Activated T-helper 17 cell treated with anti-CD3 and anti-CD28 coated beads, Interleukin-2, amount 50 U/mL, for 72 hours (primary cell): ENCODE data around the gene ST6GAL1. TPM values are rescaled to one million over a fixed set of nuclear protein-coding genes. Genes with fewer than 3 reads are reported as not detected.
"Not testable (repeated sequence)": the region's sequence is repeated elsewhere in the genome, so short reads cannot be mapped to it uniquely, and the experiment has no call there.

Experiments used
- ATAC-seq: fragments of 150-1000 bp; cut with Tn5 transposase; replicated peaks from 2 replicates; pipeline ENCODE4 v1.10.0; 2021; ENCODE audit warnings: mild to moderate bottlenecking, moderate library complexity
- H3K27ac Mint-ChIP-seq: one replicate; pipeline ENCODE4 v1.8.0; 2022; ENCODE audit warnings: mixed read lengths
- H3K27me3 Mint-ChIP-seq: one replicate; pipeline ENCODE4 v1.8.0; 2022; ENCODE audit warnings: mixed read lengths
- H3K36me3 Mint-ChIP-seq: one replicate; pipeline ENCODE4 v1.8.0; 2022; ENCODE audit warnings: low read depth, mild to moderate bottlenecking, mixed read lengths
- H3K4me1 Mint-ChIP-seq: one replicate; pipeline ENCODE4 v1.8.0; 2022; ENCODE audit warnings: mixed read lengths
- H3K4me3 Mint-ChIP-seq: one replicate; pipeline ENCODE4 v1.8.0; 2022; ENCODE audit warnings: mild to moderate bottlenecking, mixed read lengths
- H3K9me3 Mint-ChIP-seq: one replicate; pipeline ENCODE4 v1.8.0; 2022; ENCODE audit warnings: mixed read lengths
- total RNA-seq, 2 donors: library from RNA; stranded (reverse); gene quantifications; one replicate each; pipeline ENCODE4 v1.2.3, GENCODE V29; 2022

The ST6GAL1 gene
- total RNA-seq, 2 donors from 2014 or later: 68.0 to 77.4 TPM

GRCh38 chr3:186901135-186901734 is 29.1 kb upstream of the ST6GAL1 start:
- Mint-ChIP-seq H3K36me3 (no peaks in the 10 kb centered on the region), H3K27me3 (no peaks in the 10 kb centered on the region), H3K4me1 (peaks cover 15% of the 10 kb centered on the region), H3K9me3 (peaks cover 19% of the 10 kb centered on the region), H3K4me3 (no peak overlapping the region), H3K27ac (no peak overlapping the region)
- peak; percentile 31 for ATAC-seq

- no peaks in the 10 kb centered on the region for H3K27me3 Mint-ChIP-seq
- no peak overlapping the region for H3K4me3 Mint-ChIP-seq
- no peak for ATAC-seq
- no peaks in the 10 kb centered on the region for H3K36me3 Mint-ChIP-seq
- H3K9me3 Mint-ChIP-seq: peaks cover 28% of the 10 kb centered on the region
- no peak overlapping the region for H3K27ac Mint-ChIP-seq
- peaks cover 19% of the 10 kb centered on the region for H3K4me1 Mint-ChIP-seq
Measured at GRCh38 chr3:186902154-186902553, 28.2 kb upstream of the ST6GAL1 start.

- no peak for ATAC-seq
- H3K27ac Mint-ChIP-seq: no peak overlapping the region
- H3K27me3 Mint-ChIP-seq: no peaks in the 10 kb centered on the region
- H3K4me1 Mint-ChIP-seq: peaks cover 19% of the 10 kb centered on the region
- H3K36me3 Mint-ChIP-seq: no peaks in the 10 kb centered on the region
- peaks cover 31% of the 10 kb centered on the region for H3K9me3 Mint-ChIP-seq
- no peak overlapping the region for H3K4me3 Mint-ChIP-seq
Measured at GRCh38 chr3:186902713-186903112, 27.6 kb upstream of the ST6GAL1 start.

- not testable (repeated sequence) for H3K4me3 Mint-ChIP-seq, ATAC-seq, H3K27me3 Mint-ChIP-seq, H3K36me3 Mint-ChIP-seq, H3K27ac Mint-ChIP-seq
- Mint-ChIP-seq H3K9me3 (peaks cover 38% of the 10 kb centered on the region), H3K4me1 (peaks cover 19% of the 10 kb centered on the region)
Measured at GRCh38 chr3:186903676-186904075, 26.6 kb upstream of the ST6GAL1 start.

- peaks cover 38% of the 10 kb centered on the region for H3K9me3 Mint-ChIP-seq
- not testable (repeated sequence) for H3K27me3 Mint-ChIP-seq, H3K4me1 Mint-ChIP-seq, ATAC-seq, H3K4me3 Mint-ChIP-seq, H3K36me3 Mint-ChIP-seq, H3K27ac Mint-ChIP-seq
Measured at GRCh38 chr3:186907075-186907474, 23.3 kb upstream of the ST6GAL1 start.

GRCh38 chr3:186909078-186909853 is 21.1 kb upstream of the ST6GAL1 start:
- H3K27ac Mint-ChIP-seq: peak overlapping the region; percentile 86
- peaks cover 38% of the 10 kb centered on the region for H3K9me3 Mint-ChIP-seq
- peak overlapping the region; percentile 73 for H3K4me3 Mint-ChIP-seq
- H3K4me1 Mint-ChIP-seq: peaks cover 4% of the 10 kb centered on the region
- H3K36me3 Mint-ChIP-seq: no peaks in the 10 kb centered on the region
- no peaks in the 10 kb centered on the region for H3K27me3 Mint-ChIP-seq
- ATAC-seq: peak; percentile 94

GRCh38 chr3:186915806-186916796 is 14.2 kb upstream of the ST6GAL1 start:
- Mint-ChIP-seq H3K4me3 (no peak overlapping the region), H3K27me3 (no peaks in the 10 kb centered on the region), H3K4me1 (peaks cover 14% of the 10 kb centered on the region), H3K36me3 (no peaks in the 10 kb centered on the region), H3K9me3 (peaks cover 6% of the 10 kb centered on the region), H3K27ac (no peak overlapping the region)
- no peak for ATAC-seq

- peaks cover 14% of the 10 kb centered on the region for H3K4me1 Mint-ChIP-seq
- H3K9me3 Mint-ChIP-seq: peaks cover 4% of the 10 kb centered on the region
- H3K4me3 Mint-ChIP-seq: no peak overlapping the region
- no peaks in the 10 kb centered on the region for H3K36me3 Mint-ChIP-seq
- no peaks in the 10 kb centered on the region for H3K27me3 Mint-ChIP-seq
- H3K27ac Mint-ChIP-seq: peak overlapping the region; percentile 42
- ATAC-seq: no peak
Measured at GRCh38 chr3:186917512-186918312, 12.6 kb upstream of the ST6GAL1 start.

- H3K27ac Mint-ChIP-seq: no peak overlapping the region
- ATAC-seq: no peak
- H3K4me3 Mint-ChIP-seq: no peak overlapping the region
- H3K9me3 Mint-ChIP-seq: no peaks in the 10 kb centered on the region
- H3K4me1 Mint-ChIP-seq: peaks cover 12% of the 10 kb centered on the region
- H3K27me3 Mint-ChIP-seq: no peaks in the 10 kb centered on the region
- no peaks in the 10 kb centered on the region for H3K36me3 Mint-ChIP-seq
Measured at GRCh38 chr3:186920301-186920700, 10.0 kb upstream of the ST6GAL1 start.

- Mint-ChIP-seq H3K4me3 (no peak overlapping the region), H3K4me1 (peaks cover 7% of the 10 kb centered on the region)
Measured at GRCh38 chr3:186920796-186921195, 9.5 kb upstream of the ST6GAL1 start.

GRCh38 chr3:186921578-186921977 is 8.7 kb upstream of the ST6GAL1 start:
- H3K27ac Mint-ChIP-seq: no peak overlapping the region
- no peaks in the 10 kb centered on the region for H3K36me3 Mint-ChIP-seq
- H3K9me3 Mint-ChIP-seq: no peaks in the 10 kb centered on the region
- ATAC-seq: no peak
- no peak overlapping the region for H3K4me3 Mint-ChIP-seq
- H3K27me3 Mint-ChIP-seq: no peaks in the 10 kb centered on the region
- no peaks in the 10 kb centered on the region for H3K4me1 Mint-ChIP-seq

More at GRCh38 chr3:186920796-186921195, 9.5 kb upstream of the ST6GAL1 start:
- ATAC-seq: no peak
- Mint-ChIP-seq H3K27ac (no peak overlapping the region), H3K27me3 (no peaks in the 10 kb centered on the region), H3K36me3 (no peaks in the 10 kb centered on the region), H3K9me3 (no peaks in the 10 kb centered on the region)

GRCh38 chr3:186922224-186922623 is 8.1 kb upstream of the ST6GAL1 start:
- Mint-ChIP-seq H3K27me3 (no peaks in the 10 kb centered on the region), H3K9me3 (no peaks in the 10 kb centered on the region), H3K4me3 (no peak overlapping the region), H3K4me1 (no peaks in the 10 kb centered on the region), H3K36me3 (no peaks in the 10 kb centered on the region), H3K27ac (no peak overlapping the region)
- no peak for ATAC-seq

- no peak overlapping the region for H3K4me3 Mint-ChIP-seq
- H3K4me1 Mint-ChIP-seq: no peaks in the 10 kb centered on the region
- H3K27me3 Mint-ChIP-seq: no peaks in the 10 kb centered on the region
- no peaks in the 10 kb centered on the region for H3K9me3 Mint-ChIP-seq
- H3K36me3 Mint-ChIP-seq: no peaks in the 10 kb centered on the region
- no peak for ATAC-seq
- H3K27ac Mint-ChIP-seq: no peak overlapping the region
Measured at GRCh38 chr3:186922790-186923189, 7.5 kb upstream of the ST6GAL1 start.

- no peaks in the 10 kb centered on the region for H3K9me3 Mint-ChIP-seq
- no peaks in the 10 kb centered on the region for H3K27me3 Mint-ChIP-seq
- H3K27ac Mint-ChIP-seq: no peak overlapping the region
- no peaks in the 10 kb centered on the region for H3K4me1 Mint-ChIP-seq
- H3K36me3 Mint-ChIP-seq: no peaks in the 10 kb centered on the region
- H3K4me3 Mint-ChIP-seq: no peak overlapping the region
- ATAC-seq: no peak
Measured at GRCh38 chr3:186923241-186923640, 7.1 kb upstream of the ST6GAL1 start.
